ENCODE results near the gene CCR6. TPM values are rescaled to one million over a fixed set of nuclear protein-coding genes. Genes with fewer than 3 reads are reported as not detected.

CCR6 gene
- total RNA-seq, 4 donors from 2014 or later: not detected

GRCh38 chr6:167130712-167131684, 8.1 kb downstream of the CCR6 start:
- H3K4me3 ChIP-seq: no peak overlapping the region
- H3K27me3 ChIP-seq: no peaks in the 10 kb centered on the region
- no peak for TF ChIP-seq POLR2AphosphoS5 (IDR thresholded peaks at IDR 0.05)
- TF ChIP-seq CTCF (IDR thresholded peaks at IDR 0.05): no peak
- TF ChIP-seq EP300 (IDR thresholded peaks at IDR 0.05): no peak
- TF ChIP-seq POLR2A (IDR thresholded peaks at IDR 0.05): no peak
- 66 to 78% methylated on average over 5 to 31 of the region's 33 CpGs for WGBS, 2 donors (ENCODE audit: low coverage in 1 of 2)
- no peaks in the 10 kb centered on the region for H3K36me3 ChIP-seq
- peak overlapping the region in 2 of 4 donors; percentile 3 to 36 for H3K27ac ChIP-seq
- H3K4me1 ChIP-seq: no peaks in the 10 kb centered on the region
- ATAC-seq: no peak
- no peaks in the 10 kb centered on the region for H3K9me3 ChIP-seq

GRCh38 chr6:167134448-167135328, 11.8 kb downstream of the CCR6 start:
- WGBS, 2 donors (ENCODE audit: low coverage in 1 of 2): 84 to 90% methylated on average over 13 to 21 of the region's 23 CpGs
- Histone ChIP-seq H3K27me3 (no peaks in the 10 kb centered on the region), H3K4me3 (no peak overlapping the region), H3K4me1 (no peaks in the 10 kb centered on the region), H3K9me3 (no peaks in the 10 kb centered on the region), H3K27ac (no peak overlapping the region), H3K36me3 (no peaks in the 10 kb centered on the region)
- ATAC-seq: no peak
- TF ChIP-seq POLR2AphosphoS5 (IDR thresholded peaks at IDR 0.05) (no peak), CTCF (IDR thresholded peaks at IDR 0.05) (no peak), POLR2A (IDR thresholded peaks at IDR 0.05) (no peak), EP300 (IDR thresholded peaks at IDR 0.05) (no peak)

GRCh38 chr6:167136376-167136775, 13.5 kb downstream of the CCR6 start:
- H3K9me3 ChIP-seq: no peaks in the 10 kb centered on the region
- no peak for ATAC-seq
- H3K36me3 ChIP-seq: no peaks in the 10 kb centered on the region
- H3K27ac ChIP-seq: no peak overlapping the region
- H3K27me3 ChIP-seq: peaks cover under 1% of the 10 kb centered on the region
- H3K4me3 ChIP-seq: no peak overlapping the region
- no peak for TF ChIP-seq POLR2AphosphoS5 (IDR thresholded peaks at IDR 0.05)
- no peak for TF ChIP-seq POLR2A (IDR thresholded peaks at IDR 0.05)
- TF ChIP-seq EP300 (IDR thresholded peaks at IDR 0.05): no peak
- no peak for TF ChIP-seq CTCF (IDR thresholded peaks at IDR 0.05)
- WGBS, 2 donors (ENCODE audit: low coverage in 1 of 2): 65 to 80% methylated on average over 3 to 7 of the region's 13 CpGs
- H3K4me1 ChIP-seq: no peaks in the 10 kb centered on the region

GRCh38 chr6:167137081-167137480, 14.2 kb downstream of the CCR6 start:
- TF ChIP-seq CTCF (IDR thresholded peaks at IDR 0.05) (no peak), POLR2AphosphoS5 (IDR thresholded peaks at IDR 0.05) (no peak), POLR2A (IDR thresholded peaks at IDR 0.05) (no peak), EP300 (IDR thresholded peaks at IDR 0.05) (no peak)

More at GRCh38 chr6:167137081-167137480, 14.2 kb downstream of the CCR6 start:
- H3K4me3 ChIP-seq: no peak overlapping the region
- H3K27me3 ChIP-seq: peaks cover 4% of the 10 kb centered on the region
- H3K9me3 ChIP-seq: no peaks in the 10 kb centered on the region
- 98 to 100% methylated on average over 2 to 9 of the region's 10 CpGs for WGBS, 2 donors (ENCODE audit: low coverage in 1 of 2)
- H3K4me1 ChIP-seq: no peaks in the 10 kb centered on the region
- ATAC-seq: no peak
- H3K36me3 ChIP-seq: no peaks in the 10 kb centered on the region
- H3K27ac ChIP-seq: no peak overlapping the region
